ENCODE measurements around the gene TRIM41. TPM values are rescaled to one million over a fixed set of nuclear protein-coding genes. Genes with fewer than 3 reads are reported as not detected.

The TRIM41 gene
- polyA plus RNA-seq, 1 donor from 2014 or later, result 32.1 TPM

DNA sequence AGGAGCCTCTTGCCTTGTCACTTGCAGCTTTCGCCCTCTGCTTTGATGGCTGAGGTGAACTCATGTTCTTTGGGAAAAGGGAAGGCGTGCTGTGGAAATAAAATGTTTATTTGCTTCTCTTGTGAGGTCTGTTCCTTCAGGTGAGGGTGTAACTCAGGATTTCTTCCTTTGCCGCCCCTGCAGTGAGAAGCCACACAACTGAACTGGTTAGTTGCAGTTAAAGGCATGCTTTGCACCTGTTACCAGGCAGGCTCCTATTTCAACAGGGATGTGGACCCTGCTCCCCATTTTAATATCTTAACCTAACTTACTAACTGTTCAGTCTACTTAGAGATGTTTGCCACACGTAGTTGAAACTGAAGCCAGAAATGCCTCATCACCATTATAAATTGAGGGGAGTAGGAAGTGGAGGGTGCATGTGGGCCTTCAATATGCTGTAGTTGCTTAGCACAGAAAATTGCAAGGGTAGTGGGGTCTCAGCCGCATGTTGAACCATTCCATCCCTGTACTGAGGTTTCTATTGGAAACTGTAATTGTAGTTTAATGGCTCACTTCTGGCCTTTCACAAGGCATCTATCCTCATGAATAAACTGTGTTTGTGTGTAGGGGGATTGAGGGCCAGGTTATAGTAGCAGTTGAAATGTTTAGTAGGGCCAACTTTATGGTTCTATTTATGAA, 12.7 kb downstream of the TRIM41 start:
- Histone ChIP-seq H3K27me3 (ENCODE audit: insufficient read depth, low read depth, low read length) (no peaks in the 10 kb centered on the region), H3K9me3 (ENCODE audit: low read length) (no peaks in the 10 kb centered on the region), H2AFZ (ENCODE audit: low read depth, low read length) (no peak overlapping the region), H3K9me2 (ENCODE audit: insufficient read depth, low read length) (no peaks in the 10 kb centered on the region), H3K27ac (ENCODE audit: low read length) (no peak overlapping the region), H3K79me2 (replicated peaks; ENCODE audit: insufficient read depth, low read length) (peaks cover 4% of the 10 kb centered on the region), H3F3A (ENCODE audit: insufficient read depth, low read length, poor library complexity, severe bottlenecking) (no peaks in the 10 kb centered on the region), H3K4me3 (ENCODE audit: low read length) (no peak overlapping the region), H4K20me1 (ENCODE audit: insufficient read depth) (no peaks in the 10 kb centered on the region), H3K9ac (ENCODE audit: low read length) (no peak overlapping the region), H3K4me2 (ENCODE audit: low read length) (no peak overlapping the region), H3K36me3 (ENCODE audit: insufficient read depth, low read length) (peaks cover 15% of the 10 kb centered on the region)
- TF ChIP-seq TAF1 (IDR thresholded peaks at IDR 0.05; ENCODE audit: low read depth), result no peak
- TF ChIP-seq EZH2 (IDR thresholded peaks at IDR 0.05; ENCODE audit: borderline replicate concordance, insufficient read depth, low read length, poor library complexity, severe bottlenecking), result no peak
- TF ChIP-seq, protein P1, sequence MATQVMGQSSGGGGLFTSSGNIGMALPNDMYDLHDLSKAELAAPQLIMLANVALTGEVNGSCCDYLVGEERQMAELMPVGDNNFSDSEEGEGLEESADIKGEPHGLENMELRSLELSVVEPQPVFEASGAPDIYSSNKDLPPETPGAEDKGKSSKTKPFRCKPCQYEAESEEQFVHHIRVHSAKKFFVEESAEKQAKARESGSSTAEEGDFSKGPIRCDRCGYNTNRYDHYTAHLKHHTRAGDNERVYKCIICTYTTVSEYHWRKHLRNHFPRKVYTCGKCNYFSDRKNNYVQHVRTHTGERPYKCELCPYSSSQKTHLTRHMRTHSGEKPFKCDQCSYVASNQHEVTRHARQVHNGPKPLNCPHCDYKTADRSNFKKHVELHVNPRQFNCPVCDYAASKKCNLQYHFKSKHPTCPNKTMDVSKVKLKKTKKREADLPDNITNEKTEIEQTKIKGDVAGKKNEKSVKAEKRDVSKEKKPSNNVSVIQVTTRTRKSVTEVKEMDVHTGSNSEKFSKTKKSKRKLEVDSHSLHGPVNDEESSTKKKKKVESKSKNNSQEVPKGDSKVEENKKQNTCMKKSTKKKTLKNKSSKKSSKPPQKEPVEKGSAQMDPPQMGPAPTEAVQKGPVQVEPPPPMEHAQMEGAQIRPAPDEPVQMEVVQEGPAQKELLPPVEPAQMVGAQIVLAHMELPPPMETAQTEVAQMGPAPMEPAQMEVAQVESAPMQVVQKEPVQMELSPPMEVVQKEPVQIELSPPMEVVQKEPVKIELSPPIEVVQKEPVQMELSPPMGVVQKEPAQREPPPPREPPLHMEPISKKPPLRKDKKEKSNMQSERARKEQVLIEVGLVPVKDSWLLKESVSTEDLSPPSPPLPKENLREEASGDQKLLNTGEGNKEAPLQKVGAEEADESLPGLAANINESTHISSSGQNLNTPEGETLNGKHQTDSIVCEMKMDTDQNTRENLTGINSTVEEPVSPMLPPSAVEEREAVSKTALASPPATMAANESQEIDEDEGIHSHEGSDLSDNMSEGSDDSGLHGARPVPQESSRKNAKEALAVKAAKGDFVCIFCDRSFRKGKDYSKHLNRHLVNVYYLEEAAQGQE (IDR thresholded peaks at IDR 0.05; ENCODE audit: borderline replicate concordance), result no peak
- TF ChIP-seq RAD21 (conservative IDR thresholded peaks at IDR 0.05), result no peak
- TF ChIP-seq EP300 (conservative IDR thresholded peaks at IDR 0.05; ENCODE audit: poor library complexity, severe bottlenecking), result no peak
- TF ChIP-seq SMC3 (conservative IDR thresholded peaks at IDR 0.05; ENCODE audit: poor library complexity), result no peak
- TF ChIP-seq MXI1 (conservative IDR thresholded peaks at IDR 0.05; ENCODE audit: poor library complexity, severe bottlenecking), result no peak
- TF ChIP-seq, protein P2, sequence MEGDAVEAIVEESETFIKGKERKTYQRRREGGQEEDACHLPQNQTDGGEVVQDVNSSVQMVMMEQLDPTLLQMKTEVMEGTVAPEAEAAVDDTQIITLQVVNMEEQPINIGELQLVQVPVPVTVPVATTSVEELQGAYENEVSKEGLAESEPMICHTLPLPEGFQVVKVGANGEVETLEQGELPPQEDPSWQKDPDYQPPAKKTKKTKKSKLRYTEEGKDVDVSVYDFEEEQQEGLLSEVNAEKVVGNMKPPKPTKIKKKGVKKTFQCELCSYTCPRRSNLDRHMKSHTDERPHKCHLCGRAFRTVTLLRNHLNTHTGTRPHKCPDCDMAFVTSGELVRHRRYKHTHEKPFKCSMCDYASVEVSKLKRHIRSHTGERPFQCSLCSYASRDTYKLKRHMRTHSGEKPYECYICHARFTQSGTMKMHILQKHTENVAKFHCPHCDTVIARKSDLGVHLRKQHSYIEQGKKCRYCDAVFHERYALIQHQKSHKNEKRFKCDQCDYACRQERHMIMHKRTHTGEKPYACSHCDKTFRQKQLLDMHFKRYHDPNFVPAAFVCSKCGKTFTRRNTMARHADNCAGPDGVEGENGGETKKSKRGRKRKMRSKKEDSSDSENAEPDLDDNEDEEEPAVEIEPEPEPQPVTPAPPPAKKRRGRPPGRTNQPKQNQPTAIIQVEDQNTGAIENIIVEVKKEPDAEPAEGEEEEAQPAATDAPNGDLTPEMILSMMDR (IDR thresholded peaks at IDR 0.05; ENCODE audit: poor library complexity, severe bottlenecking), result no peak
- no peak for TF ChIP-seq POLR2AphosphoS5 (IDR thresholded peaks at IDR 0.05)

DNA sequence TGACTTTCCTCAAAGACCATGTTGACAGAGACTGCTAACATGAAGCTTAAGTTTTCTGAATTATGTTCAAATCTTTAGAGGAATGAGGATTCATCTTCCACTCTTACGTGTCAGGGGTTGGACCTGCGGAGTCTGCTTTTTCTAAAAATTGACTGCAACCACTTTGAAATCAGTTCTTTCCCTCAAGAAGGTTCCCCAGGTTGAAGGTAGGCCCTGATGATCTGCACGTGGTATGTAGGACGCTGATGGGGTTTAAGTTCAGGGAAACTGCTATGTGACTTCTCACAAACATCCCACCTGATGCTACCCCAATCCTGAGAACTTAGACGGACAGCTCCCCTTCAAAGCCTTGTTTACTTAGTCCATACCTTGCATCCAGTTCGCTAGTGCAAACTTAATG, 13.4 kb downstream of the TRIM41 start:
- H3K27me3 ChIP-seq (ENCODE audit: insufficient read depth, low read depth, low read length), result no peaks in the 10 kb centered on the region
- H3K4me2 ChIP-seq (ENCODE audit: low read length), result no peak overlapping the region
- H3K36me3 ChIP-seq (ENCODE audit: insufficient read depth, low read length), result peaks cover 15% of the 10 kb centered on the region
- no peak overlapping the region for H2AFZ ChIP-seq (ENCODE audit: low read depth, low read length)
- no peak overlapping the region for H3K9ac ChIP-seq (ENCODE audit: low read length)
- H3K79me2 ChIP-seq (replicated peaks; ENCODE audit: insufficient read depth, low read length), result peaks cover 10% of the 10 kb centered on the region
- TF ChIP-seq, protein P2 (IDR thresholded peaks at IDR 0.05; ENCODE audit: poor library complexity, severe bottlenecking), result no peak
- no peak for TF ChIP-seq SMC3 (conservative IDR thresholded peaks at IDR 0.05; ENCODE audit: poor library complexity)
- no peak for TF ChIP-seq EZH2 (IDR thresholded peaks at IDR 0.05; ENCODE audit: borderline replicate concordance, insufficient read depth, low read length, poor library complexity, severe bottlenecking)
- TF ChIP-seq, protein P1 (IDR thresholded peaks at IDR 0.05; ENCODE audit: borderline replicate concordance), result no peak
- peak; percentile 3 for TF ChIP-seq POLR2AphosphoS5 (IDR thresholded peaks at IDR 0.05)
- H3K27ac ChIP-seq (ENCODE audit: low read length), result no peak overlapping the region
- no peaks in the 10 kb centered on the region for H3K9me2 ChIP-seq (ENCODE audit: insufficient read depth, low read length)
- H3K4me3 ChIP-seq (ENCODE audit: low read length), result no peak overlapping the region
- no peaks in the 10 kb centered on the region for H4K20me1 ChIP-seq (ENCODE audit: insufficient read depth)
- no peaks in the 10 kb centered on the region for H3F3A ChIP-seq (ENCODE audit: insufficient read depth, low read length, poor library complexity, severe bottlenecking)
- no peaks in the 10 kb centered on the region for H3K9me3 ChIP-seq (ENCODE audit: low read length)

All from neural cell (in vitro differentiated cells).